ENCODE measurements around the gene RINL. TPM values are rescaled to one million over a fixed set of nuclear protein-coding genes. Genes with fewer than 3 reads are reported as not detected.

RINL gene
- polyA plus RNA-seq, 1 experiment, result 1.6 TPM

- no peak overlapping the region for H3K27ac ChIP-seq (ENCODE audit: low read depth, low read length)
- ChIA-PET POLR2A (no interaction called here), CTCF (interaction anchor here (1.1 to 1.2 kb wide), 2 partner anchors 18 to 467 kb away, joined by 4 to 5 read pairs; partner anchors contain the start of gene FAM98C)
- no peak for TF ChIP-seq CTCF (IDR thresholded peaks at IDR 0.05; ENCODE audit: low read depth, low read length)
- H3K4me3 ChIP-seq (ENCODE audit: low read depth, low read length), result no peak overlapping the region
- DNase-seq (ENCODE audit: low read depth, low spot score), result no peak
- H3K27me3 ChIP-seq (ENCODE audit: control insufficient read depth, insufficient read depth, low read length), result no peaks in the 10 kb centered on the region
- H3K9me3 ChIP-seq (ENCODE audit: control insufficient read depth, insufficient read depth, low read length), result no peaks in the 10 kb centered on the region; the same call in 1 of the 2 replicates
Observed at GRCh38 chr19:38870612-38871011, 7.5 kb downstream of the RINL start.

DNA sequence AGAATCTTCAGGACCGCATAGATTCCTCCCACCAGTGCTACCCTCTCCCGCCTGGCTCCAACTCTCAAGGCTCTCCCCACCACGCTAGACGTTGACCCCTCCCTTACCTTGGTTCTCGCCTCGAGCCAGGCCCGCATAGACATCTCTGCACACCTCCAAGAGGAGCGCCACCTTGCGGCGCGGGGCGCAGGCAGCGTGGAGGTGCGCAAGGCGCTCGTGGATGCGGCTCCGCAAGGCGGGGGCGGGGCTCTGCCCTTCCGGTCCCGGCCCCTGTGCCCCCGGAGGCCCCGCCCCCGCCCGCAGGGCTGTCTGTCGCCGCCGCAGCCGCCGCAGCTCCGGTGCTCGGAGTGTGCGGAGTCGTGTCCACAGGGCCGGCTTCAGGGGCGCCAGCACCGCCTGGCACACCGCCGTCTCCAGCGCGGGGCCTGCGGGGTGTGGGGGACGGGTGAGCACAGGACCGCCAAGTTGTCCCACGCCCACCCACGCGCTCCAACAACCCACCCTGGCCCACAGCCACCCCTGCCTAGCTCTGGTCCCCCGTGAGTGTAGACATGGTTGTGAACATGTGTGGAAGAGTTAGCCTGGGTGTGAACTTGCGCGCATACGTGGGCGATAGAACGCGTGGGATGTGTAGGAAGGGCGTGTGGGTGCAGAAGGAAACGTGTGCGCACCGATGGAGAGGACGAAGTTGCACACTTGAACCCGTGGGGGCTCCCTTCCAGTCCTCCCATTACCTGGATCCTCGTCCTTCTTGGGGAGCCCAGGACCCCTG is 8.1 kb downstream of the RINL start:
- CTCF ChIA-PET, result interaction anchor here (0.8 to 1.3 kb wide), 9 partner anchors 9 to 467 kb away, joined by 3 to 9 read pairs (median 4); partner anchors contain the start of genes FAM98C, MRPS12, RINL and SARS2
- POLR2A ChIA-PET, result interaction anchor here (0.5 to 1.3 kb wide), 2 partner anchors 39 to 556 kb away, joined by 3 read pairs; partner anchors contain the start of gene ECH1
- Histone ChIP-seq H3K27ac (ENCODE audit: low read depth, low read length) (peak overlapping the region; percentile 11), H3K4me3 (ENCODE audit: low read depth, low read length) (peak overlapping the region; percentile 61), H3K9me3 (ENCODE audit: control insufficient read depth, insufficient read depth, low read length) (no peaks in the 10 kb centered on the region; the same call in 1 of the 2 replicates), H3K27me3 (ENCODE audit: control insufficient read depth, insufficient read depth, low read length) (no peaks in the 10 kb centered on the region)
- peak; percentile 76 for TF ChIP-seq CTCF (IDR thresholded peaks at IDR 0.05; ENCODE audit: low read depth, low read length)
- no peak for DNase-seq (ENCODE audit: low read depth, low spot score)

- Histone ChIP-seq H3K9me3 (ENCODE audit: control insufficient read depth, insufficient read depth, low read length) (no peaks in the 10 kb centered on the region; the same call in 1 of the 2 replicates), H3K27ac (ENCODE audit: low read depth, low read length) (peak overlapping the region; percentile 11), H3K27me3 (ENCODE audit: control insufficient read depth, insufficient read depth, low read length) (no peaks in the 10 kb centered on the region), H3K4me3 (ENCODE audit: low read depth, low read length) (peak overlapping the region; percentile 61)
- DNase-seq (ENCODE audit: low read depth, low spot score), result no peak
- POLR2A ChIA-PET, result interaction anchor here (1.3 kb wide), 1 partner anchor 38 kb away, joined by 3 read pairs; the partner anchor contains the start of gene ECH1
- no peak for TF ChIP-seq CTCF (IDR thresholded peaks at IDR 0.05; ENCODE audit: low read depth, low read length)
- CTCF ChIA-PET, result interaction anchor here (0.6 to 1.3 kb wide), 13 partner anchors 9 to 466 kb away, joined by 3 to 9 read pairs (median 4); partner anchors contain the start of genes FAM98C, MRPS12, RINL and SARS2
Observed at GRCh38 chr19:38869160-38869835, 8.8 kb downstream of the RINL start.

- no peak for DNase-seq (ENCODE audit: low read depth, low spot score)
- Histone ChIP-seq H3K27ac (ENCODE audit: low read depth, low read length) (no peak overlapping the region), H3K4me3 (ENCODE audit: low read depth, low read length) (no peak overlapping the region), H3K9me3 (ENCODE audit: control insufficient read depth, insufficient read depth, low read length) (no peaks in the 10 kb centered on the region; the same call in 1 of the 2 replicates), H3K27me3 (ENCODE audit: control insufficient read depth, insufficient read depth, low read length) (no peaks in the 10 kb centered on the region)
- TF ChIP-seq CTCF (IDR thresholded peaks at IDR 0.05; ENCODE audit: low read depth, low read length), result no peak
- ChIA-PET POLR2A (interaction anchor here (1.3 kb wide), 1 partner anchor 37 kb away, joined by 3 read pairs; the partner anchor contains the start of gene ECH1), CTCF (interaction anchor here (0.6 to 1.3 kb wide), 7 partner anchors 8 to 331 kb away, joined by 3 to 9 read pairs (median 4); no protein-coding TSS in a partner anchor)
Observed at GRCh38 chr19:38868551-38868950, 9.5 kb downstream of the RINL start.

Measured in AG04450 (cell line).